HG03135 (cell line): ENCODE results near the gene PLCXD1.
"Not testable (repeated sequence)": the region's sequence is repeated elsewhere in the genome, so short reads cannot be mapped to it uniquely, and the experiment has no call there.

Source experiments
- ATAC-seq: cut with Tn5 transposase; IDR thresholded peaks from one replicate; pipeline ENCODE4 v1.9.1; 2021; ENCODE audit warnings: mild to moderate bottlenecking, moderate library complexity; ENCODE audit not compliant: unreplicated experiment

PLCXD1 gene

GRCh38 chrX:348461-349117, 67.4 kb downstream of the PLCXD1 start:
- ATAC-seq: no peak

GRCh38 chrX:349196-349595, 68.0 kb downstream of the PLCXD1 start:
- ATAC-seq: no peak

- ATAC-seq: no peak
These were observed 68.5 kb downstream of the PLCXD1 start for GRCh38 chrX:349702-350101.

GRCh38 chrX:350148-350533, 69.0 kb downstream of the PLCXD1 start:
- no peak for ATAC-seq

GRCh38 chrX:350534-351323, 69.5 kb downstream of the PLCXD1 start:
- ATAC-seq: no peak

- ATAC-seq: not testable (repeated sequence)
These were observed 70.1 kb downstream of the PLCXD1 start for GRCh38 chrX:351324-351641.

GRCh38 chrX:351736-352135, 70.6 kb downstream of the PLCXD1 start:
- ATAC-seq: no peak

GRCh38 chrX:352181-352580, 71.0 kb downstream of the PLCXD1 start:
- ATAC-seq: no peak

GRCh38 chrX:352582-353314, 71.6 kb downstream of the PLCXD1 start:
- ATAC-seq: no peak
